Activated CD4-positive, alpha-beta T cell treated with anti-CD3 and anti-CD28 coated beads, Interleukin-2, Interleukin-6, amounts not matched to agents 100 ng/mL and 50 ng/mL, durations not matched to agents 16 hours and 8 hours (primary cell): ENCODE measurements around the gene TRPM2.
"Not testable (repeated sequence)": the region's sequence is repeated elsewhere in the genome, so short reads cannot be mapped to it uniquely, and the experiment has no call there.

Experiments used
- DNase-seq: peaks from one replicate; pipeline ENCODE4 v3.0.0-alpha.2; 2020

The TRPM2 gene

GRCh38 chr21:44399955-44400790 lies 46.8 kb downstream of the TRPM2 start:
- DNase-seq, result no peak

DNA sequence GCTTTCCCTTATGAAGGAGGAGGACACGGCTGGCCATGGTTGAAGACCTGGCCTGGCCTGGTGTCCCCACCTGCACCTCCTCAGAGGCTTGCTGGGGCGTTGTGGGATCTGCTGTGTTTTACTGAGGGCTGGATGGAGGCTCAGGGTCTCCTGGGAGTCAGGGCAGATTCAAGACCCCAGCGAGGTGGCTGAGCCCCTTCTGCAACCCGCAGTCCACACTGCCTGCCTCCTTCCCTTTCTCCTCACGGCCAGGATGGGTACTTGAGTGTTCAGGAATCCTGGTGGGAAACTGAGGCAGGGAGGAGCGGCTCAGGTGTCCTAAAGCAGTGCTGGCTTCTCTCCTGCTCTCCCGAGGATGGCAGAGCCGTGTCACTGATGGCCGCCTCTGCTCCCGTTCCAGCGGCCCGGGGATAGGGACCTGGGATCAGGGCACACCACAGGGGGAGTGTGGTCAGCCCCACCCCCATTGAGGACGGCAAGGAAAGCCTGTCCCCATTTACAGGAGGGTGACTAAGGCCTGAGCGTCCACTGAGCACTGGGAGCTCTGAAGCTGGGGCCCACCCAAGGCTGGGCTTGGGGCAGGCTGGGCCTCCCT lies 47.5 kb downstream of the TRPM2 start:
- DNase-seq, result no peak

- DNase-seq, result no peak
Measured at GRCh38 chr21:44401386-44402160, 48.2 kb downstream of the TRPM2 start.

GRCh38 chr21:44402323-44403105 lies 49.1 kb downstream of the TRPM2 start:
- no peak for DNase-seq

GRCh38 chr21:44403106-44404020 lies 49.9 kb downstream of the TRPM2 start:
- no peak for DNase-seq

GRCh38 chr21:44404482-44404881 lies 51.1 kb downstream of the TRPM2 start:
- not testable (repeated sequence) for DNase-seq

- DNase-seq, result no peak
Measured at GRCh38 chr21:44405091-44405947, 51.9 kb downstream of the TRPM2 start.

GRCh38 chr21:44405948-44406872 lies 52.8 kb downstream of the TRPM2 start:
- DNase-seq, result no peak

DNA sequence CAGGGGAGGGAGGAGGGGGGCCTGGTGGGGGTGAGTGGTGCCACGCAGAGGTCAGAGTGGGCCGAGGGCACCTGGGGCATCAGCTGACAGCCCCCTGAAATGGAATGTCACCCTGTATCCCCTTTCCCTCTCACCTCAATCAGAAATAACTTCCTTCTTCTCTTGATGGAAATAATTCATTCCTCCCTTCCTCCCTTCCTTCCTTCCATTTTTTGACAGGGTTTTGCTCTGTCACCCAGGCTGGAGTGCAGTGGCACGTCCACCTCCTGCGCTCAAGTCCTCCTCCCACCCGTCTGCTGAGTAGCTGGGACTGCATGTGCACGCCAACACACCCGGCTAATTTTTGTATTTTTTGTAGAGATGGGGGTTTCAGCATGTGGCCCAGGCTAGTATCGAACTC lies 53.5 kb downstream of the TRPM2 start:
- DNase-seq, result no peak

DNA sequence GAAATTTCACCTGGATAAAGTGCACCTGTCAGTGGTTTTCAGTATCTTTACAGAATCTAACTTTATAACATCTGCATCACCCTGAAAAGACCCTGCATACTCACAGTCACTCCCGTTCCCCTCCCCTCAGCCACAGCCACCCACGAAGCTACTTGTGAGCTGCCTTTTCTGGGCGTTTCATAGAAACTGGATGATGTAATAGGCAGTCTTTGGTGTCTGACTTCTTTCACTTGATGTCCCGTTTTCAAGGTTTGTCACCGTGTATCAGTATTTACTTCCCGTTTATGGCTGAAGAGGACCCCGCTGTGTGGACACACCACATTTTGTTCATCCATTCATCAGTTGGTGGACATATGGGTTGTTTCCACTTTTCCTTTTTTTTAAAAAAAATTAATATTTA lies 54.1 kb downstream of the TRPM2 start:
- no peak for DNase-seq

GRCh38 chr21:44408226-44408625 lies 54.8 kb downstream of the TRPM2 start:
- no peak for DNase-seq

- DNase-seq, result no peak
Measured at GRCh38 chr21:44413566-44414290, 60.3 kb downstream of the TRPM2 start.

DNA sequence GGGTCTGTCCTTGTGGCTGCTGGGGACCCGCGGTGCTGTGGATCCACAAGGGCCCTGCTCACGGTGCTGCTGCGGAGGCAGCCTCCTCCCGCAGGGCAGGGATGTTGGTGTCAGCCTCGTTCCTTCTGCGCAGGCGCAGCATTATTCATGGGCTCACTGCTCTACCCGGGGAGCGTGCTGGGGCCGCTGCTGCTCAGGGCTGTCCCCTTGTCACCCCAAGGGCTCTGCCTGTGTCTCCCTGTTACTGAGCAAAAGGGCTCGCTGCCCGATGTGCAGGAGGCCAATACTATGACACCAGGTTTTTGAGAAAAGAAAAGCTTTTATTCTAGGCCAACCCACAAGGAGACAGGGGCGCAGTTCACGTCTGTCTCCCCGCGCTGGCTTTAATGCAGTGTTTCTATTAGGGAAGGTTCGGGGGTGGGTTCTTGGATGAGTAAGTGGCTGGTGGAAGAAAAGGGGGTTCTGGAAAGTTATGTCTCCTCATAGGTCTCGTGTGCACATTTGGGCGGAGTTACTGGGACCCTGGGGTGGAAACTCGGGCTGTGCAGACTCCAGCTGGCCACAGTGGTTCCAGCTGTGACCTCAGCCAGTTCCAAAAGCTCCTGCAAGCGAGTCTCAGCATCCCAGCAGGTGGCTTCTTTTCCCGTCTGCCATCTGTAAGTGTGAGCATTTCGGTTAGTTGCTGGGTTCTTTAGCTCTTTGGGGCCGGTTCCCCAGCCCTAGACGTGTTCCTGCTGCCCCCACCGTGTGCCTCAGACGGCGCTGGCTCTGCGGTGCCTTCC lies 61.1 kb downstream of the TRPM2 start:
- DNase-seq, result no peak

GRCh38 chr21:44415073-44416025 lies 61.9 kb downstream of the TRPM2 start:
- DNase-seq, result no peak

GRCh38 chr21:44416193-44416592 lies 62.8 kb downstream of the TRPM2 start:
- DNase-seq, result no peak

DNA sequence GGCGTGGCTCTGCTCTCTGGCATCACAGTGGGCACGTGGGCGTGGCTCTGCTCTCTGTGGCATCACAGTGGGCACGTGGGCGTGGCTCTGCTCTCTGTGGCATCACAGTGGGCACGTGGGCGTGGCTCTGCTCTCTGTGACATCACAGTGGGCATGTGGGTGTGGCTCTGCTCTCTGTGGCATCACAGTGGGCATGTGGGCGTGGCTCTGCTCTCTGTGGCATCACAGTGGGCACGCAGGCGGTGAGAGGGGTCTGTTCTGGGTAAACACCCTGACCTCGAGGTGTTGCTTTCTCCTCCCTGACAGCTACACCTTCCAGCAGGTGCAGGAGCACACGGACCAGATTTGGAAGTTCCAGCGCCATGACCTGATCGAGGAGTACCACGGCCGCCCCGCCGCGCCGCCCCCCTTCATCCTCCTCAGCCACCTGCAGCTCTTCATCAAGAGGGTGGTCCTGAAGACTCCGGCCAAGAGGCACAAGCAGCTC lies 64.2 kb downstream of the TRPM2 start:
- DNase-seq, result not testable (repeated sequence)
